HG03565 (cell line): Measurements from ENCODE around the gene SNX8.
A peak's percentile ranks its signal among the peaks of the same experiment; 100 is the strongest.
"Not testable (repeated sequence)": the region's sequence is repeated elsewhere in the genome, so short reads cannot be mapped to it uniquely, and the experiment has no call there.

Experiments used
- ATAC-seq: cut with Tn5 transposase; IDR thresholded peaks from one replicate; pipeline ENCODE4 v1.9.1; 2021; ENCODE audit warnings: mild to moderate bottlenecking, moderate library complexity; ENCODE audit not compliant: unreplicated experiment

SNX8 gene, protein sequence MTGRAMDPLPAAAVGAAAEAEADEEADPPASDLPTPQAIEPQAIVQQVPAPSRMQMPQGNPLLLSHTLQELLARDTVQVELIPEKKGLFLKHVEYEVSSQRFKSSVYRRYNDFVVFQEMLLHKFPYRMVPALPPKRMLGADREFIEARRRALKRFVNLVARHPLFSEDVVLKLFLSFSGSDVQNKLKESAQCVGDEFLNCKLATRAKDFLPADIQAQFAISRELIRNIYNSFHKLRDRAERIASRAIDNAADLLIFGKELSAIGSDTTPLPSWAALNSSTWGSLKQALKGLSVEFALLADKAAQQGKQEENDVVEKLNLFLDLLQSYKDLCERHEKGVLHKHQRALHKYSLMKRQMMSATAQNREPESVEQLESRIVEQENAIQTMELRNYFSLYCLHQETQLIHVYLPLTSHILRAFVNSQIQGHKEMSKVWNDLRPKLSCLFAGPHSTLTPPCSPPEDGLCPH

DNA sequence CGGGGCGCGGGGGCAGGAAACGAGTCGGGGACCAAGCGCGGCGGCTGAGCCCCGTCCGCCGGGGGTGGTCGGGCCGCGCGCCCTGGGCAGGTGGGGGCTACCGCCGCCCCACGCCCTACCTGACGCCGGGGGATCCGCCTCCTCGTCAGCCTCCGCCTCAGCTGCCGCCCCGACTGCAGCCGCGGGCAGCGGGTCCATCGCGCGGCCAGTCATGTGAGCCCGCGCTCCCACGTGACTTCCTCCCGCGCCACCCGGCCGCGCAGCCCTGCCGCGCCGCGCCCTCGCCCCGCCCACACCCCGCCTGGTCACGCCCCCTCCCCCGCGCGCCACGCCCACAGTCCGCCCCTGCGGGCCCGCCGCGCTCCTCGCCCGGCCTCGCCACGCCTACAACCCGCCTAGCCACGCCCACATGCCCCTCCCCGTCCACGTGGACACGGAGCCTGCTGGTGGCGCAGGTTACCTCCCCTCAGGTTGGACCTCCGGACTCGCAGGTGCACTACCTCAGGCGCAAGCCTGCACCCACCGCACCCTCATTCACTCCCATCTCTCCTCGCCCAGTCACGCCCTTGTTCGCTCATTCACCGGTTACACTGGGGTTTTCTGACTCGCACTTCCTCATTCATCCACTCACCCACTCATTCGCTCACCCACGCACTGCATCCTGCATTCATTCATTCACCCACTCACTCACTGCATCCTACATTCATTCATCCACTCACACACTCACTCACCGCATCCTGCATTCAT lies at the start of gene SNX8:
Gene SNX8 (minus strand): TSS at position 233 of the 747 bp plus-strand sequence. CDS start 20 bp downstream, at position 213.
- peak; percentile 63 for ATAC-seq

DNA sequence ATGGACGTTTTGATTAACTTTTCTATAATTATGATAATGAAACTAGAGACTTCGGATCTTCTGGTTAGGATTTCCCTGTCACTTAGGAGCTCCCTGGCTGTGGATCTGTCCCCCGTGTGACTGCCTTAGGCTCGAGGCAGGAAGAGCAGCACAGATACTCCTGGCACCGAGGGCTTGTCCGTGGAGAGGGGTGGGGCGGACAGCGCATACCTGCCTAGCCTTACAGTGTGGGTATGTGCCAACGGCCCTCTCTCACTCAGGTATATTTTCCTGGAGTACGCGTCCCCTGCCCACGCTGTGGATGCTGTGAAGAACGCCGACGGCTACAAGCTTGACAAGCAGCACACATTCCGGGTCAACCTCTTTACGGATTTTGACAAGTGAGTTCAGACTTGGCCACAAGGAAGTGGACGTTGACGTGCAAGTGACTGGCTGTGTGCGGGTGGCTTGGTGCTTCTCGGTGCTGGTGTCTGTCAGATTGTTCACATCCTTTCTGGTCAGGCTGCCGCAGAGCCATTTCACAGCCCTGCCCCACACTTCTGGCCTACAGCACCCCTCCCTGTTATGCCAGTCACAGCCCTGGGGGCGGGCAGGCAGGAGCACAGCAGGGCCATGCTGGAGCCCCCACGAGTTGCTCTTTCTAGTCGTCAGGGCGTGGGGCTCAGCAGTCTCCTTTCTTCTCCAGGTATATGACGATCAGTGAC lies 48.3 kb upstream of the SNX8 start:
- ATAC-seq: no peak

- no peak for ATAC-seq
Observed at GRCh38 chr7:2360796-2361195, 46.6 kb upstream of the SNX8 start.

DNA sequence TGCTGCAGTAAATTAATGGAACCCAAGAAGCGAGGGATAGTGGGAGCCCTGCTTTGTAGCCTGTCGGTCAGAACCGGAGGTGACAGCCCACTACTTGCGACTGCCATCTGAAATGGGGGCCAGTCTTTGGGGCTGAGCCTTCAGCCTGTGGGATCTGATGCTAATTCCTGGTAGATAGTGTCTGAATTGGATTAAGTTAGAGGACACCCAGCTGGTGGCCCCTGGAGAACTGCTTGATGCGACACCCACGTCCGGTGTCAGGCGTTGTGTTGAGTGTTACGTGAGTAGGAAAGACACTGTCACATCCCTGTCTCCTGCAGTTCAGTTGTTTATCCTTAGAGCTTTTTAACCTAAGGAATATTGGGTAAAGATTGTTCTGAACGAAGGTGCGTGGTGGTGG lies 45.4 kb upstream of the SNX8 start:
- ATAC-seq: no peak

DNA sequence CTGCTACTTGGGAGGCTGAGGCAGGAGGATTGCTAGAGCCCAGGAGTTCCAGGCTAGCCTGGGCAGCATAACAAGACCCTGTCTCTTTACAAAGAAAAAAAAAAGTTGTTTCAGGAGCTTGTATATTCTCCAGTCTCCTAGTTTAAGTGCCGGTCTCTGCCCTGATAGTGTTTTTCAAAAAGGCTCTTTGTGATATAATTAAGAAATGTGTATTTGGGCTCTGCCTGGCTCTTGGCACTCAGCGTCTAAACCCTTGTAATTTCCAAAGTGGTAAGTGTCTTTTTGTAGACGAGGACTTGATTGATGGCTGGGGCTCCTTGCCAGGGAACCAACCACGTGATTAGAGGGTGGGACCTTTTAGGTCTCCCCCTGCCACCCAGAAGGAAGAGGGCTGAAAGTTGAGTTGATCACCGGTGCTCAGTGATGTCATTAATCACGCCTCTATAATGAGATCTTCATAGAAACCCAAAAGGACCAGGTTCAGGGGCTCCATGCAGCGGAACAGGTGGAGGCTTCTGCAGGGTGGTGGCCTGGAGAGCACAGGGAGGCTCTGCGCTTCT lies 44.8 kb upstream of the SNX8 start:
- ATAC-seq: no peak

- no peak for ATAC-seq
Observed at GRCh38 chr7:2357571-2357970, 43.3 kb upstream of the SNX8 start.

DNA sequence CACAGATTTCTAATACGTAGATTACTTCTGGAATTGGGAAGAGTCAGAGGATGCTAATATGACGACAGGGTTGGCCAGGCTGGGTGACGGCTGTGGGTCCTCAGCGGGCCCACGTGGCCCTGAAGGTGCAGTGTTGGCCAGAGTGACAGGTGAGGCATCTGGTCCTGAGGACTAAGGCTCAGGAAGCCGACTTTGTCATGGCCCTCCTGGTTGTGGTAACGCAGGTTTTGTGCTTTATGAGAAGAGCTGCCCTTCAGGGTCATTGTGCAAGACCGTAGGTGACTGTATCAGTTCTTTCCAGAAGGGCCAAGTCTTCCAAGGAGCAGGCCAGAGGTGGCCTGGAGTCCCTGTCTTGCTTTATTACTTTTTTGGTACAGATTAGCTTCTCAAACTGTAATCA lies 42.9 kb upstream of the SNX8 start:
- ATAC-seq: no peak

DNA sequence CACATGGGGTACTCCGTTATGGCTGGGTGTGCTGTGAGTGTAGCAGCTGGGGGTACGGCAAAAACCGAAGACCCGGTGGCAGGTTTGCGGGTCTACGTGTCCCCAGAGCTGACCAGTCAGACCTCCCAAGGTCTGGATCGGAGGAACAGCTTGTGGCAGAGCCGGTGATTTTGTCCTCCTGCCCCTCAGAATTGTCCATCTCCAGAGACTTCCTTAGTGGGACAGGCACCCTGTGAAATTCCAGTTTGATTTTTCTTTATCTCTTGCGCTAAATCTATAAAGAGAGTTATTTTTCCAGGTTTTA lies 41.4 kb upstream of the SNX8 start:
- ATAC-seq: no peak

- peak; percentile 17 for ATAC-seq
Observed at GRCh38 chr7:2354939-2355704, 40.9 kb upstream of the SNX8 start.

GRCh38 chr7:2354186-2354938 lies 40.1 kb upstream of the SNX8 start, which contains the start of gene EIF3B:
TSS of gene EIF3B (plus strand) at chr7:2354827. CDS start at chr7:2354922, 95 bp downstream.
- peak; percentile 74 for ATAC-seq

DNA sequence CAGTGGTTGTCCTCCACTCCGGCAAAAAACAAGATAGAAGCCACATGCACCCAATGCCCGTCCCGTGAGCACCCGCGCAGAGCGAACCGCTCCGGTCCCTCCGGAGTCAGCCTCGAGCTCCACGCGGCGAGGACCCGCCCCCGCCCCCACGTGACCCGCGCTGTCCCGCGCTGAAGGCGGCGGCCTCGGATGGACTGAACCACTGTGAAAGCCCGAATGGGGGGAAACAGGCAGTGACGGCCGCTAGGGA lies 39.6 kb upstream of the SNX8 start:
- ATAC-seq: peak; percentile 44

- ATAC-seq: no peak
Observed at GRCh38 chr7:2353113-2353935, 39.1 kb upstream of the SNX8 start.

DNA sequence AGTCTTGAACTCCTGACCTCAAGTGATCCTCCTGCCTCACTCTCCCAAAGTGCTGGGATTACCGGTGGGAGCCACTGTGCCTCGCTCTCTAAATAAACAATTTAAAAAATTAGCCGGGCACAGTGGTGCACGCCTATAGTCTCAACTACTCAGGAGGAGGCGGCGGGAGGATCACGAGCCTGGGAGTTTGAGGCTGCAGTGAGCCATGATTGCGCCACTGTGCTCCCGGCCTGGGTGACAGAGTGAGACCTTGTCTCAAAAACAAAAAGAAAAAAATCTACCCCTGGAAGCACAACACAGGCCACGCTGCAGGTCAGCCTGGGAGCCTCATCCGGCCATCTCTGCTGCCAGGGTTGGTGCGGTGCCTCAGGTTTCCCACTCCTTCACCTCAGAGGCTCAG lies 36.6 kb upstream of the SNX8 start:
- ATAC-seq: no peak

- ATAC-seq: no peak
Observed at GRCh38 chr7:2350055-2350454, 35.8 kb upstream of the SNX8 start.

GRCh38 chr7:2347351-2348063 lies 33.3 kb upstream of the SNX8 start:
- not testable (repeated sequence) for ATAC-seq

GRCh38 chr7:2336626-2337299 lies 22.5 kb upstream of the SNX8 start:
- ATAC-seq: no peak

- ATAC-seq: not testable (repeated sequence)
Observed at GRCh38 chr7:2332606-2333231, 18.5 kb upstream of the SNX8 start.

GRCh38 chr7:2331707-2332106 lies 17.5 kb upstream of the SNX8 start:
- ATAC-seq: no peak
